NCI-H748 (cell line): Measurements from ENCODE around the gene KRTAP19-7.

Experiments
- DNase-seq: peaks from one replicate; lab custom pipeline; 2025; ENCODE audit not compliant: unreplicated experiment; lab: John Stamatoyannopoulos, UW

KRTAP19-7 gene, protein sequence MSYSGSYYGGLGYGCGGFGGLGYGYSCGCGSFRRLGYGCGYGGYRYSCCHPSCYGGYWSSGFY

DNA sequence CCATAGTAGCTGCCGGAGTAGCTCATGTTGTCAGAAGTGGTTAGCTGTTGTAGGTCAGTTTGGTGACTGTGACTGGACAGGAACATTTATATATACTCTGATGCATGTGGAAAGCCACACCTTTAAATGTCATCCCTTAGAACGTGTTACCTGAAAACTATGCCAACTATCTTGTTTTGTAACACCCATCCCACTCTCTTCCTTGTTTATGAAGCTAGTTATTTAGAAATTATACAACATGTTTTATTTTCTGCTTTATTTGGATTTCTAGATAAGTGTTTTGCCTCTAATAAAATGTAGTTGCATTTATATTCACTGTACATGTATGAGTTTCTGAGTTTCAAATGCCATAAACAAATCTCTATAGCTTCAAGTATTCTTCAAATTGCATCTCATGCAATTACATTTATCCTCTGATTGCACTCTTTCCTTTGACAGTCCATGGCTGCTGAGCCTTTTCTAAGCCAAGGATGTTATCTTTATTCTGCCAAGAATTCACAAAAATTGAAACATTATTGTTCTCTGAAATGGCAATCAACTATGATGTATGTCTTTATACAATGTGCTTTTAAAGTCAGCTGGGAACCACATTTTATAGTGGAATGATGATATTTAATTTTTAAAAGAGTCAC, at the start of gene KRTAP19-7:
KRTAP19-7 (minus strand) TSS at position 51 of the 632 bp plus-strand sequence; CDS start at position 26, 25 bp downstream.
- DNase-seq = no peak

DNA sequence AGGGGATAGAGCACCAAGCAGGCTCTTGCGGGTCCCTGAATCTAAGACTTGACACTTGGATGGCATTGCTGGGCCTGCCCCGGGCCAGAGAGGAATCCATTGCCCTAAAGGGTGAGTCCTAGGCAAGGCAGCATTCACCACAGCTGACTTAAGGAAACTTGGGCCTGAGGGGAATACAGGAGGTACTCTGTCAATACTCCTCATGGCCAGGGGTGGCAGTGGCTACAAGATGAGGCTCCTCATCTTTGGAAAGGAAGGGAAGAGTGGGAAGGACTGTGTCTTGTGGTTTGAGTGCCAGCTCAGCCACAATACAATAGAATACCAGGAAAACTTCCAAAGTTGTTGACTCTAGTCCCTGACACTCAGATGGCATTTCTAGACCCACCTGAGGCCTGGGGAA, 44.9 kb upstream of the KRTAP19-7 start:
- no peak for DNase-seq

DNA sequence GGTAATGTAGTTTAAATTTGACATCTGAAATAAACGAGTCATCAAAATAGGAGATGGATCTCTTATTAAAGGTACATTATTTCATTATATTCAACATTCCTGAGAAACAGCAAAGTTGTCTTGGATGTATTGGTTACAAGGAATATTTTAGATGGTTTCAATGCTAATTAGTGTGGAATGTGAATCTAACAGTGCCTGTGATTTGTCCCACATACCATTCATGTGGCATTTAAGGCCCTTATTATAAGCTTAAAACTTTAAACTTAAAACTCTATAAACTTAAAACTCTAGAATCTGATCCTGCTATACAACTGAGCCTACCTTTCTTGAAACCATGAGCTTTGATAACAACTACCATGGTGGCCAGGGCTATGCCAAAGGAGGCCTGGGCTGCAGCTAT, 39.7 kb upstream of the KRTAP19-7 start, which contains the start of gene KRTAP22-1:
KRTAP22-1 (plus strand) TSS at position 301 of the 400 bp plus-strand sequence.
- no peak for DNase-seq

- no peak for DNase-seq
Observed at GRCh38 chr21:30598802-30599201, 37.7 kb upstream of the KRTAP19-7 start, which contains the start of gene KRTAP6-2. Gene KRTAP6-2 (minus strand): TSS chr21:30598902. CDS start chr21:30598874, 28 bp downstream.

DNA sequence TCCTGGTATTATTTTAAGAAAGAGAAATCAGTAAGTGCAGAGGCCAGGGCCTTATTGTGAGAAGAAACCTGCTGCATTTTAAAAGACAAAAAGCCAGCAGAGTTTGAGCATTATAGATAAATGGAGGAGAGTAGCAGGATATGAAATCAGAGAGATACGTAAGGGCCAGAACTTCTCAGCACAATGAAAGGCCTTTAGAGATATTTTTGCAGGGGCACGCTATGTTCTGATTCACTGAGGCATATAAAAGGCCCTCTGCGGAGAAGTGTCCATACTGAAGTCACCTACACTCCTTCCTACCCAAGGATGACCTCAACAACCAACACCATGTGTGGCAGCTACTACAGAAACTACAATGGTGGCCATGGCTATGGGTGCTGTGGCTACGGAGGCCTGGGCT, 31.0 kb upstream of the KRTAP19-7 start, which contains the start of gene KRTAP6-3:
KRTAP6-3 (plus strand) TSS at position 301 of the 400 bp plus-strand sequence; CDS start at position 307, 6 bp downstream.
- DNase-seq = no peak

DNA sequence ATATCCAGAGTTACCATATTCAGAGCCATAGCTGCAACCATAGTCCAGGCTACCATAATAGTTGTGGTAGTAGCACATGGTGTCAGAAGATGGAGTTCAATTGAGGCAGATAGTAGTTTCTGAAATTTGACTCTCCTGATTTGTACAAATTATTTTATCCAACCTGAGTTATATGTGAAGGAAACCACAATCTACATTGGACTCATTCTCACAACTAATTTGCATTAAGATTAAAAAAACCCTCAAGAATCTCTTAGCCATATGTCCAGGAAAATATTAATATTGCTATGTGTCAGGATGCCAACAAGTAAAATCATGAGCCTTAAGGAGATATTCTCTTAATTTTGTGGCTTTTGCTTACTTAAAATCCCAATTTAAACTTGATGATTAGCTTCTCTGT, 29.2 kb upstream of the KRTAP19-7 start, which contains the start of gene KRTAP22-2:
KRTAP22-2 (minus strand) TSS at position 101 of the 400 bp plus-strand sequence.
- DNase-seq = no peak

GRCh38 chr21:30582870-30583269, 21.8 kb upstream of the KRTAP19-7 start:
- no peak for DNase-seq

DNA sequence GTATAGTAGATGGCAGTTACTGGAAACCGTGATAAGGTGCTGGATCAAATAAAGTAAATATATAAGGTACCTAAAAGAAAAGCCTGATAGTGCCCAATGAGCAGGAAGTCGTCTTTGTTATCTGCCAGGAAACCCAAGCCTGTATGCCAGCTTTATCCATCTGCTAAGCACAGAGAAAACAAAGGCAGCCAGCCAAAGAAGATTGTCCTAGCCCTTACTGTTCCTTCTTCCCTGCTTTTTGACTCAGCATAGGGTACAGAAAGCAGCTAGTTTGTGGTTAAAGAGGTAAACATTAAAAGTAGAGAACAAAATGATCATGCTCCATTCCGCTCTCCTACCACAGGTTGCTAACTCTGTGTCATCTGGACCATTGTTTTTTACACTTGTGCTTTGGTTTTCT, 19.0 kb upstream of the KRTAP19-7 start:
- no peak for DNase-seq

- DNase-seq = no peak
Observed at GRCh38 chr21:30579346-30579745, 18.2 kb upstream of the KRTAP19-7 start.

GRCh38 chr21:30577766-30578165, 16.7 kb upstream of the KRTAP19-7 start:
- no peak for DNase-seq

DNA sequence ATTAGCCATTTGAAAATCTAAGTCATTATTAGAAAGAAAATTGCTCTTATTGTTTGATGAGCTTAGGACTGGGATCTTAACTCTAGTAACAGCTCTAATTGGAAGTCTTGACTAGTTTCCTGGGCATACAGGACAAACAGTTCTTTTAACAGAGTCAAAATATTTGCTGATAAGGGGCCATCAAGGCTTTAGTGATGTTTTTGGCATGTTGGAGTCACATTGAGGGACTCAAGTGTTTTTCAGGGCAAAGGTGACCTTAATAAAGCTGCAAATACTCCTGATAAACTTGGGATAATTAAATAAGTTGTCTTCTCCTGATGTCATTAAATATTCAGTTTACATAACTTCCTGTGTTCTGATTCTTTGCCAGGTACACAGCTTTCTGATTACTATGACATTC, 6.5 kb upstream of the KRTAP19-7 start:
- DNase-seq = no peak

- no peak for DNase-seq
Observed at GRCh38 chr21:30563630-30564029, 2.5 kb upstream of the KRTAP19-7 start.

- no peak for DNase-seq
Observed at GRCh38 chr21:30563072-30563471, 2.0 kb upstream of the KRTAP19-7 start.

DNA sequence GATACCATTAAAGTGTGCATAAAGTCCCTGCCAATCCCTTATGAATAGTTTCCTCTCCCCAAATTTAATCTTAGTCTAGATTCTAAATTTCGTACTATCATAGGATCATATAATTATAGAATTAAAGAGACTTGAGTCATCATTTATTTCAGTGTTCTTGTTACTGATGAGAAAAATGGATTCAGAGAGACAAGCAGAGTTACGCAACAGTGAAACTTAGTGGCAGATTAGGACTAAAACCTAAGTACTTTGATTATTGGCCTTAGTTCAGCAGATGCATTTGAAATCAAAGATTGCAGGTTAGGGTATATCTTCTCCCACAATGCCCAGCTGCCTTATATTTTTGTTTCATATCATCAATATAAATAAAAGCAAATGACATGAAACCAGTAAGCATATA, 843 bp upstream of the KRTAP19-7 start:
- DNase-seq = no peak

- no peak for DNase-seq
Observed at GRCh38 chr21:30555095-30555494, 6.0 kb downstream of the KRTAP19-7 start.

GRCh38 chr21:30552782-30553181, 8.3 kb downstream of the KRTAP19-7 start:
- DNase-seq = no peak

- no peak for DNase-seq
Observed at GRCh38 chr21:30541764-30542163, 19.4 kb downstream of the KRTAP19-7 start, which contains the start of gene KRTAP19-6. Gene KRTAP19-6 (minus strand): TSS chr21:30541864. CDS start chr21:30541833, 31 bp downstream.

- DNase-seq = no peak
Observed at GRCh38 chr21:30518876-30519275, 42.2 kb downstream of the KRTAP19-7 start.

- DNase-seq = no peak
Observed at GRCh38 chr21:30515681-30516080, 45.4 kb downstream of the KRTAP19-7 start.
